GM21515 (cell line): ENCODE results near the gene PGM5.
"Not testable (repeated sequence)": the region's sequence is repeated elsewhere in the genome, so short reads cannot be mapped to it uniquely, and the experiment has no call there.

Experiments used
- ATAC-seq: cut with Tn5 transposase; IDR thresholded peaks from one replicate; pipeline ENCODE4 v1.9.1; 2021; ENCODE audit not compliant: unreplicated experiment

PGM5 gene

GRCh38 chr9:68375789-68376188, 19.4 kb downstream of the PGM5 start:
- not testable (repeated sequence) for ATAC-seq

- ATAC-seq, result not testable (repeated sequence)
These were observed 21.3 kb downstream of the PGM5 start for GRCh38 chr9:68377723-68378122.

- not testable (repeated sequence) for ATAC-seq
These were observed 27.5 kb downstream of the PGM5 start for GRCh38 chr9:68383894-68384293.

- ATAC-seq, result not testable (repeated sequence)
These were observed 33.1 kb downstream of the PGM5 start for GRCh38 chr9:68389558-68389957.

- not testable (repeated sequence) for ATAC-seq
These were observed 34.3 kb downstream of the PGM5 start for GRCh38 chr9:68390737-68391136.

- ATAC-seq, result not testable (repeated sequence)
These were observed 40.1 kb downstream of the PGM5 start for GRCh38 chr9:68396411-68397094.

- not testable (repeated sequence) for ATAC-seq
These were observed 40.6 kb downstream of the PGM5 start for GRCh38 chr9:68397095-68397423.

GRCh38 chr9:68397796-68398195, 41.4 kb downstream of the PGM5 start:
- not testable (repeated sequence) for ATAC-seq

GRCh38 chr9:68398324-68398723, 41.9 kb downstream of the PGM5 start:
- ATAC-seq, result not testable (repeated sequence)

GRCh38 chr9:68404421-68405185, 48.2 kb downstream of the PGM5 start:
- ATAC-seq, result not testable (repeated sequence)

GRCh38 chr9:68411865-68412264, 55.5 kb downstream of the PGM5 start:
- ATAC-seq, result not testable (repeated sequence)

GRCh38 chr9:68412754-68413153, 56.3 kb downstream of the PGM5 start:
- ATAC-seq, result not testable (repeated sequence)

GRCh38 chr9:68415065-68415464, 58.7 kb downstream of the PGM5 start:
- not testable (repeated sequence) for ATAC-seq

GRCh38 chr9:68416936-68417564, 60.6 kb downstream of the PGM5 start:
- no peak for ATAC-seq

- no peak for ATAC-seq
These were observed 61.4 kb downstream of the PGM5 start for GRCh38 chr9:68417762-68418161.

- ATAC-seq, result no peak
These were observed 61.9 kb downstream of the PGM5 start for GRCh38 chr9:68418259-68418845.

- ATAC-seq, result no peak
These were observed 63.5 kb downstream of the PGM5 start for GRCh38 chr9:68419901-68420300.

GRCh38 chr9:68426755-68427154, 70.3 kb downstream of the PGM5 start:
- ATAC-seq, result no peak

- ATAC-seq, result no peak
These were observed 71.0 kb downstream of the PGM5 start for GRCh38 chr9:68427216-68427977.

- ATAC-seq, result no peak
These were observed 72.1 kb downstream of the PGM5 start for GRCh38 chr9:68428481-68428880.

GRCh38 chr9:68429631-68430030, 73.2 kb downstream of the PGM5 start:
- no peak for ATAC-seq
